NCI-H2196 (cell line): ENCODE data around the gene SSRP1.
"Not testable (repeated sequence)": the region's sequence is repeated elsewhere in the genome, so short reads cannot be mapped to it uniquely, and the experiment has no call there.

Experiments
- DNase-seq: peaks from one replicate; lab custom pipeline; 2025; ENCODE audit not compliant: unreplicated experiment; lab: John Stamatoyannopoulos, UW

SSRP1 gene

DNA sequence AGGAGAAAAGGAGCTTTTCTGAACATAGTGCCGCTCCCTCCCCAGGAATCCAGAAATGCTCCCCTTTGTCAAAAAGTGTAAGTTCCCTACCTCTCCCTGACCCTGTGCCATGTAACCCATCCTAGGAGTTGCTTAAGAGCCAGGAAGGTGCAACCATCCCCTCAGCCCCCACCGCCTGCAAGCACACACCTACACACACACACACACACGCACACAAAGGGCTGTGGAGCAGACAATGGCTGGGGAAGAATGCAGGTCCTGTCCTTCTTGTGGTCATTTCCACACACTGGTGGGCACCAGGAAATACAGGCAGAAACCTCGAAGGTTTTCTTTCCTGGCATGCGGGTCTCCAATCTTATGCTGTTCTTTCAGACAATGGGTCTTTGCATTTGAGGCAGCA lies 3.6 kb upstream of the SSRP1 start:
- no peak for DNase-seq

DNA sequence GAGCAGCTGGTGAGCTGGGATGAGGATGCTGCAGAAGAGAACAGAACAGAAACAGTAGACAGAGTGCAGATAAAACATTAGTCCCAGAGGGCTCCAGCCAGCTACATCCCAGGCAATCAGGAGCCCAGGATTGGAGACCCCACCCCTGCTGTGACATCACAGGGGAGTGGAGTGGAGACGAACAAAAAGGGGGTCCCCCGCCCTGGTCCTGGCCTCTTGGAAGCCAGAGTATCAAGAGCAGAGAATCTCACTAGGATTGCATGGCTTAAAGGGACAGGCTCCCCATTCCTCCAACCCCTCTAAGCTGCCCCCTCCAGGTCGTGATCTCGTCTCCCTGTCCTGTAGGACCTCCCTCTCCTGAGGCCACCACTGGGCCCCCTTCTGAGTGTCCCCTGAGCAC lies 2.5 kb upstream of the SSRP1 start, which contains the start of gene P2RX3:
P2RX3 (plus strand) TSS at position 211 of the 400 bp plus-strand sequence. CDS start 199 bp downstream, outside the sequence.
- DNase-seq, result no peak

DNA sequence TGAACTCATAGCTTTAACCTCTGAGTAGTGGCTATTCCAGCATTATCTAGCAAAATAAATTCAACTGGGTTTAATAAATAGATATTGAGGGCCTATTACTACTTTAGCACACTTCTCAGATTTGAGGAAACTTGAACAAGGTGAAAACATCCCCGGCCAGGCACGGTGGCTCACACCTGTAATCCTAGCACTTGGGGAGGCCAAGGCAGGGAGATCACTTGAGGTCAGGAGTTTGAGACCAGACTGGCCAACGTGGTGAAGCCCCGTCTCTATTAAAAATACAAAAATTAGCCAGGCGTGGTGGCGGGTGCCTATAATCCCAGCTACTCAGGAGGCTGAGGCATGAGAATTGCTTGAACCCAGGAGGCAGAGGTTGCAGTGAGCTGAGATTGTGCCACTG lies 1.2 kb upstream of the SSRP1 start:
- DNase-seq, result not testable (repeated sequence)

DNA sequence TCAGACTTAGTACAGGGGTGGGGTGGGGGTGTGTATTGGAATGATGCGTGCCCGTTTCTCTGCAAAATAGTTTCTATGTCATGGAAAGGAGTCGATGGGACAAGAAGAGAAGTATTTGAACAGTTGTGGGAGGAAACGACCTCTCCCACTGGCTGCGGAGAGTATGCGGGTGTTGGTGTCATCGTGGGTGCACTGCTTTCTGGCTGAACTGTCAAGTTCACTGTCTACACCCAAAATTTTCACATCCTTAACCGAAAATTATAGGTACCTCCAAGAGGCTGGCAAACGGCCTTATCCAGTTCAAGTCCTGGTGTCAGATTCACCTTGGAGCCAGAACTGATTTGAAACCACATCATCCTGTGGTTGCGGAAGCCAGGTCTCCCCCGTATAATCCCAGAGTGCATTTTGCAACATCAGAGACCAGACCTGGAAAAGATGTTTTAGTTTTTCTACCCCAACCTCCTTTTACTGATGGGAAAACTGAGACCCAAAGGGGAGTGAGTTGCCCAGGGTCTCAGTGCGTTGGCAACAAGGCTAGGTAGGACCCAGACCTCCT lies 497 bp upstream of the SSRP1 start:
- no peak for DNase-seq

DNA sequence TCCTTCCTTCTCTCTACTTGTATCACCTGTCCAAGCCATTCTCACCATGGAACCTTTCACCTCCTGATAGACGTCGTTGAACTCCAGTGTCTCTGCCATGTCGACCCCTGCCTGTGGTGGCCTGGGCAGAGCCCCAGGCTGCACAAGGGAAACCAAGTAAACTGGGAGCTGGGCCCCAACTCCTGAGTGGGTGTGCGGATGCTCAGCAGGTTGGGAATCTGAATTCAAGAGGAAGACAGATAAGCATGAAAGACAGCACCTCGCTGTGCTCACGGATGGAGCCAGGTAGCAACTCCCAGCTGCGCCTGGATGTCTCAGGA lies 709 bp downstream of the SSRP1 start:
- DNase-seq, result no peak

DNA sequence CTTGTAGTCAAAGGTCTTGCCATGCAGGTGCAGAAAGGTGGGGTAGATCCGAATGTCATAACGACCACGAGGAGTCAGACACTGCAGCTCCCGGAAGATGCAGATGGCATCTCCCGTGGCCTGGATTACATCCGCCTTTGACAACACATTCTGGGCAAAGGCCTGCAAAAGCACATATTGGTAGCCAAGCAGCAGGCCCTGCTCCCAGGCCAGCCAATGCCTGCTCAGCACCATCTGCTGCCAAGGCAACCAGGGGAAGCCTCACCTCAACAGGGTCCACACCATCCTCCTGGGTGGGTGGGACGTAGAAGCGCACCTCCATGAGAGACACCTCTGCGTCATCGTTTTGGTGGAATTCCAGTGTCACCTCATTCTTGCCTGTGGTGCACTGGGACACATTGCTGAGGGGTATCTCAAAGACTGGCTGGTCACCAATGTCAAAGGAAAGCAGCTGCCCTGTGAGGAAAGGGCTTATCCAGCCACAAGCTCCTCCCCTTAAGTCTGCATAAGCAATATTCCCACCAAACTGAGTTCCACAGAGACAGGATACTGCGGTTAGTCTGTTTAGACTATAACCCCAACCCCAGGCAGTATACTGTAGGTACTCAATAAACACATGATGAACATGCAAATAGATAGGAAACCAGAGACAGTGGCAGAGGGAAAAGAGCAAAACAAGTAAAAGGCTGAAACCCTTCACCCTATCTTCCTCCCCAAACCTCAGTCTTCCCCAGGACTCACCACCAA lies 2.8 kb downstream of the SSRP1 start:
- DNase-seq, result no peak

DNA sequence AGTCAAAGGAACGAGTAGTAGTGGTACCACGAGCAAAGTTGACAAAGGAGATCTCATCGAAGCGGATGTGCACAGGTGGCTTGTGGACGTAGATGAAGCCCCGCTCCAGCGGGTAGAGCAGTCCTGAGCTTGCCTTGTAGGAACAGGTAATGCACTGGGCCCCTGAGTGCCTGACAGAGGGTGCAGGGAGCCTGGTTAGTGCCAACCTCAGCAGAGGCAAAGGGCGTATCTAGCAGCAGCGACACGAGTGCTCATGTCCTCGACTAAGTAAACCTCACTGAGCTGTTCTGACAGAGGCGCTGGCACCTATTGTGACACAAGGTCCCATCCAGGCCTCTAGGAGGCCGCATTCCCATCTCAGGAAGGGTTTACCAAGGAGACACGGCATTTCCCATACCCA lies 4.0 kb downstream of the SSRP1 start:
- DNase-seq, result no peak

DNA sequence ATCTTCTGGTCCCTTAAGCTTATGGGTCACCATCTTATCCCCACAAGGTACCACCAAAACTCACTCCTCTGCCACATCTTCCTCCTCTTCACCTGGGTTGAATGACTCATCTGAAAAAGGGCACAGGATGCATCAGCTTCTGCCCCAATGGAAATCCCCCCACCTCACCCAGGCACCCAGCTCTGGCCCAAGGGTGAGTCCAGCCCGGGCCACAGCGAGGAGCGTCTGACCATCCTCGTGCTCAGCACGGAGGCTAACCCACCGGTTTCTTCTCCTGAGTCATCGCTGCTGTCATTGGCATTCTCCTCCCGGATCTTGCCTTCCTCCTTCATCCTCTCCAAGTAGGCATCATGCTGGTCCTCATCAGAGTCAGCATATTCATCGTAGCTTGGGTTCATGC lies 5.7 kb downstream of the SSRP1 start:
- no peak for DNase-seq

DNA sequence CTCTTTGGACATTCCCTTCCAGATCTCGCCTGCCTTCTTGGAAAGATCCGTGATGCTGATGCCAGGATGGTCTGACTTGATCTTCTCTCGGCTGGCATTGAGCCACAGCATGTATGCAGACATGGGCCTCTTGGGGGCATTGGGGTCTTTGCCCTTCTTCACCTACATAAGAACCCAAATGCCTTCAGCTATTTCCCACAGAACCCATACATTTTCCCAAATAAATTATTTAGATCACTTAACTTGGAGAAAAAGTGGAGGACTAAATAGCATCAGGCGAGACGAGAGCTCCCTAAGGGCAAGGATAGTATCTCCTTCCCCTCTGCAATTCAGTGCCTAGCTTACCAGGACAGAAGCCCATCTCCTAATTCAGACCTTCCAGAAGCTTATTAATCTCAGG lies 8.0 kb downstream of the SSRP1 start:
- no peak for DNase-seq

DNA sequence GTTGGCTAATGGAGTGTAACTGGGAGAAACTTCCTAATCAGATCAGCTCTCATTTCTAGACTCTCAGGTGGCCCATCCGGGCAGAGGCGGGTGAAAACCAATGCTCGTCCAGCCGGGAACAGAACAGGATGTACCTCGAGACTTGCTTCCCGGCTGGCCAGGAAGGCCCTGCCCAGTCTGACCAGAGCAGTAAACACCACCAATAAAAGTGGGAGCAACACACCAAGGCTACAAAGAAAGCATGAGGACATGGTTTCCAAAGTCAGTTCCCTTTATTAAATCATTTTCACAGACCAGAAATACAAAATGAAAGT lies 10.0 kb downstream of the SSRP1 start:
- DNase-seq, result peak; percentile 67

DNA sequence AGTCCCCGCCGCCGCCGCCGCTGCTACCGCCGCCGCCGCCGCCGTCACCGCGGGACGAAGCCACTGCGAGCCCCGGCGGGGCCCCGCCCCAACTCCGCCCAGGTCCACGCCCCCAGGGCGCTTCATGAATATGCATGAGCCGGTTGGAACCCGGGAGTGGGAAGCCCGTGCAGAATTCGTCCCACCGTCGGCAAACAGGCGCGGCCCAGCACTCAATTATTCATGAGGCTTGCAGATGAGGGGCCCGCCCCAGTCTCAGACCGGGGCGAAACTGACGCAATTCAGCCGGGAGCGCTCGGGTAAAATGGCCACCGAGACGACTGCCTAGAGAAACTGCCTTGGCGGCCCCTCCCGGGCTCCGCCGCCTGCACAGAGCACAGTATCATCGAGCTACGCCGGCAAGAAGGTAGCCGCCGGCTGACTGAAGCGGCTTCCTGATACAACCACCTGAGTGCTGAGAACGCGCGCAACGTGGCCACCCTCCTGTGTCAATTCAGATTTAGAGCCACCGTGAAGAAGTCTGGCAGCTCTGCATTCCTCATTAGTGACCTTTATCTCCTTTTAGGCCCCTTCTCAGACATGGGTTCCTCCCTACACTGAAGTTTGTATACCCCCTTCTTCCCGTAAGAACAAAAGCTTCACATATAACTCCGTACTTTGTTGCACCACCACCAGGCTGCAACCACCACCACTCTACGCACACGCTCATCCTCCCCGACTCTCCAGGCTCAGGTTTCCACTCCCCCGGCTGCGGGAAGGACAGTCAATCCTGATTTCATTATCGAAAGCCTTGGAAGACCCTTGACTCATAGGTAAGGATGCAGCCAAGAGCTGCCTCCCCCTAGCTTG lies 10.6 kb downstream of the SSRP1 start, which contains the start of gene TNKS1BP1:
TNKS1BP1 (minus strand) TSS at position 67 of the 849 bp plus-strand sequence. CDS start 3,067 bp downstream, outside the sequence.
- peak; percentile 95 for DNase-seq

DNA sequence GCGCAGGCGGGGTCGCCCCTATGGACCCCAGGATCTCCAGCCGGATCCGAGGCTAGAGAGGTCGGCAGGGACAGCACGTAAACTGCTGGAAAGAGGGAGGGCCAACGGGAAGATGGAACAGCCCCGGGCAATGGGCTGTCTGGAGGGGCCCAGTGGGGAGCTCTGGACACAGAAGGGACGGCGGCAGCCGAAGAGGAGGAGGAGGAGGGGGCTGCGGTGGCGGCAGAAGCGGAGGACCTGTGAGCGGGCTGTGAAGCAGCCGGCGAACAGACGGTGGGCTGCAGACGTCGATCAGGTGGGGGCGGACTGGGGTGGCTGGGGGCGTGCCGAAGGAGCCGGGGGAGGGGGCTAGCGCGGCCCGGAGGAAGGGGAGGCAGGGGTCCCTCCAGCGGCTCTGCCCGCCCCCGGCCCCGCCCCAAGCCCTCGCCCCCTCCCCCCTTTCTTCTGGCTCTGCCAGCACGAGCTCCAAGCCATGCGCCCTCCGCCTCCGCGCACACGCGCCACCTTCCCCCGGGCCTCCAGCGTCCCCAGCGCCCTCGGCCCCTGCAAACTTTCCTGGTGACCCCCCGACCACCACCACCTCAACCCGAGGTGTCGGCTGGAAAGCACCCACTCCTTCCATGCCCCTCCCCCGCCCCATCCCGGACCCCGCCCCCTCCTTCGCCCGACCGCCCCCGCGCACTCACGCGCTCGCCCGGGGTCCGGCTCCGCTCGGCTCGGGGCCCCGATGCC lies 11.4 kb downstream of the SSRP1 start:
- DNase-seq, result no peak

DNA sequence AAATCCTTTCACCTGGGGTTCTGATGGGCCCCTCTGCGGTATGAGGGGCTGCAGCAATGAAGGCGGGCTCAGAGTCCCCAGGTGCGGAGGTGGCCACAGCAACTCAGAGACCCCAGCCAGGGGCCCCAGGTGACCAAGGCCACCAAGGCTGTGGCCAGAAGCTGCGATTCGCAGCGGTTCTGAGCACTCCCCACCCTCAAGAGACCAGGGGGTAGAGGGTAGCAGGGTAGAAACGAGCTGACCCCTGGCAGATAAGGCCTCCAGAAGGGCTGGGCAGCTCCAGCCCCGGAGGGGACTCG lies 11.9 kb downstream of the SSRP1 start:
- DNase-seq, result no peak

DNA sequence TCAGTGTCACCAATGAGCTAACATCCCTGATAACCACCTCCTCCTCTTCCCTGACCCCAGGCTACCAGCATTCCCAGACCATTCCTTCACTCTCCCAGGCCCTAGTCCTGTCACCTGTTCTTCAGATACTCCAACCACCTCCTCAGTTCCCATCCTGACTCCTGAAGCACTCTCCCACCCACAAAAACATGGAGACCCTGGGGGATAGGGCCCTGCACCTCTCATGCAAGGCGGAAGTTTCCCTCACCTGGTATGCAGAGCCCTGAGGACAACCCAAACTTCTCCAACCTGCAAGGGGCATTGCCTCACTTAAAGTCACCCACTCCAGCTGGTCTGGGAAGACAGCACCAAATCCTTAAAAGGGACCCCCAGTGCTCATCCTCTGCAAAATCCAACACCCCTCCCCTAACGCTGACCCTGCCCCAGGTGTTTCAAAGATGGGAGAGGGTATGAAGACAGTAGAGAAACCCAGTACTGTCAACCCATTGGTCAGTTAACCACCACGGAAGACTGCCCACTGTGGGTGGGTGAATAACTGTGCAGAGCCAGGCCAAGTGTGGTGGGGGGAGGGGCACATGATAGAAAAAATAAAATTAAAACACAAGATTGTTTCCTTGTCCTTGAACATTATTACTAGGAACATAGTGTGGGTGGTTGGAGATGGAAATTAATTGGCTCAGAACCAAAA lies 12.4 kb downstream of the SSRP1 start:
- DNase-seq, result no peak

DNA sequence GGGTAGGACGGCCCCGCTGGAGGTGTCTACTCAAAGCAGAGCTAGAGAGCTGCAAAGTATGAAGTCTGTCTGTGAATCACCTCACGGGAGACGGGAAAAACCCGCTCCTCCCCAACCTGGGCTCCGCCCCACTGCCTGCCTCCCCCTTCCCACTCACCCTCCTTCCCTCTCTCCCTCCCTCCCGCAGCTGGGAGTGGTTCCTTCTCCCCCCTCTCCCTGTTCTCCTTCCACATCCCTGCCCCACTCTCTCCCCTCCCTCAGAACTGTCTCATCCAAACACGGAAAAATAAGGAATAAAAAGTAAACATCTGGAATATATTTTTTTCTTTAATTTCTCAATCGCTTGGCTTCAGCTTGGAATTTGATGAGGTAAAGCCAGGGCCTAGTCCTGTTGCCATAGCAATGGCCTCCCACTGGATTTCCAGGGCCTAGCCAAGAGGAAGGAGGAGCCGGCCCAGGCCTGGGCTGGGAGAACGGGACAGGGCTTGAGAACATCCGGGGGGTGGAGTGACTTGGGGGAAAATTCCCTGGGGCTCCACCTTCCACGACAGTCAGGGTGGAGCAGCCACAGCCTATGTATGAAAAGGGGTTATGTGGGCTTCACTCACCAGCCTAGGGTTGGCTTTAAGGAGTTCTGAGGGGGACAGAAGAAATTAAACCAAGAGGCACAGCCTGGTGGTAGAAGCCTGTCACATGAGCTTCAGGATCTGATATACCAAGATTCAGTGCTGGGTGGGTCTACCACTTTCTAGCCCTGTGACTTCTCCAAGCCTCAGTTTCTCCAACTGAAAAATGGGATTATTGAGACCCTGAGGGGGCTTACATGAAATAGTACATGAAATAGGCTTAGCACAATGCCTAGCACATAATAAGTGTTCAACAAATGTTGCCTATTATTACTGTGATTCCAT lies 13.2 kb downstream of the SSRP1 start:
- peak; percentile 82 for DNase-seq

DNA sequence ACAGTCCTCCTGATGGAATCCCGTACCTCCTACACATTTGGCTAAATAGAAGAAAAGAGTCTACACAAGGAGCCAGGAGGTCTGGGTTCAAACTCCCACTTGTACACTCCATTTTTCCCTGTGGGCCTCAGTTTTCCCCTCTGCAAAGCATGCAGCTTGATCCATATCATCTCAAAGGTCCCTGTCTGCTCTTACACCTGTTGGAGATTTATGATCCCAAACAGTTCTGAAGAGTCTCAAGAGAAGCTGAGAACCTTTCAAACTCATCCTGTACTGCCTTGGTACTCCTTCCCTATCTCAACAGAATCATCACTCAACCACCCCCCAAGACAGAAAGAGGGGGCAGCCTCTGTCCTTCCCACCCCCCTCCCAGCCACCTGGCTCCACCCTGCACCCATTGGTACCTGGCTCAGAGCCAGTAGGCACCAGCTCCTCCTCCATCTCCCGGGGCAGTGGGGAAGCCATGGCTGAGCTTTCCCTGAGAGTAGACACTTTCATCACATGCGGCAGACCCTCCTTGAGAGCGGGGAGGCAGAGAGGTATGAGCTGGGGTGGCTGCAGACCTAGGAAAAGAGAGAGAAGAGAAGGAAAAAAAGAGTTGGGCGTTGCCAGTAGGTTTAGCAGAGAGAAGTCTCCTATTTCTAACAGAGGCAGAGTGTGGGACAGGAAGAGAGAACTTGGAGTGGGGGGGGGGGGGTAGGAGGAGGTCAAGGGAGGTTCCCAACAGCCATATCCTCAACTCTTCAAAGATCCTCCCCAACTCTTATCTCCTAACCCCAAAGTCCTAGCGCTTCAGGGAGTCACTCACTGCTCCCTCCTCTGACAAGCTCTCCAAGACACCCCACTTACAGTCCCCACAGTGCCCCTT lies 14.1 kb downstream of the SSRP1 start:
- peak; percentile 11 for DNase-seq

DNA sequence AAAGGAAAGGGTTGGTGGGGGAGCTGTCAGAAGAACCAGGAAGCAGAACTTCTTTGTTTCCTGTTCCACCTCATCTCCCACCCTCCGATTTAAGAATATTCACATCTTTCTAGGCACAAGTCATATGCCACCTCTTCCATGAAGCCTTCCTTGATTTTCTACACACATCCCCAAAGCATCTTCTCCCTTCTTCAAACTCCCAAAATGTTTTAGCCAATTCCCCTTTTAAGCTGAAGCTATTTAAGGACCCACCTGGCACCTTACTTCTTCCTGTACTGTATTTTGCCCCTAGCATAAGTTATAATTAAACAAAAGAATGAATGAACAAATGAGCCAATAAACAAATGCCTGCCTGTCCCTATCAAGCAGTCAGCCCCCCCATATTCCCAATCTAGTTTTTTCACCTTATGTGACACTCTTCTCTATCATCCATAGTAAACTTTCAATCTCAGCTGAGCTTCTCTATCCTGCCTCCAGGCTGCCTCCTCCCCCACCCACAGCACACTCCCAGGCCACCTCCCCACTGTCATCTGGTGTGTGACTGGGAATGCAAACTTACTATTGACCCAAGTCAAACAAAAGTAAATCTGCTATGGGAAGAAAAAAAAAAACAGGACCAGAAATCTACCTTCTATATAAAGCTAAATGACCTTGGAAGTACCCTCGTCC lies 14.8 kb downstream of the SSRP1 start:
- no peak for DNase-seq

DNA sequence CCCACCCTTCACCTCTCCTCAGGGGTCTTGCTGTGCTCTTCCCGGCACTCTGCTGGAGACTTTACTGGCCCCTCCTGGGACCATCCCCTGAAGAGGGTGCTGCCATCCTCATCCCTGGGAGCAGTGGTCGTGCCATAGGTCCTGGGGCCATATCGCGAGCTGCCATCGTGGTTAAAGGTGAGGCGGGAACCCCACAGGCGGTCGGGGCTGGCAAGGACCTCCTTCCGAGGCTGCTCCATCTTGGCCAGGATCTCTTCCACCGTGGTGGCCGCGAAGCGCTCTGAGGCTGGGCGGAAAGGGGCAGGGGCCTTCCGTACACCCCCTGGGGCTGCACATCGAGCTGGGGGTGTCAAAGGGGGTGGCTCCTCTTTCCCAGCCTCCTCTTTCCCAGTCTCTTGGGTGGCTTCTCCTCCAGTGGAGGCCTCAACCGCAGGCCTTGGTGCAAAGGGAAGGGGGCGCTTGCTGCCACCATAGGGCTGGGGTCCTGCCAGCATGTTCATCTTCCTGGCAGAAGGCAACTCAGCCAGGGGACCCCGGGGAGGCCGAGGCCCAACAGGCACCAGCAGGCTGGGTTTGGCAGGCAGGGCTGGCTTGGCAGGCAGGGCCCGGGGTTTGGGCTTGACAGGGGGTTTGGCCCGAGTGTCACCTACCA lies 15.5 kb downstream of the SSRP1 start:
- no peak for DNase-seq
